ENCODE data around the gene LPP. TPM values are rescaled to one million over a fixed set of nuclear protein-coding genes. Genes with fewer than 3 reads are reported as not detected.

The LPP gene
- total and polyA plus RNA-seq, 2 of the 13 experiments (the other 11 are each of a cell fraction or from before 2014, with no cell fraction given): 19.2 to 29.9 TPM

GRCh38 chr3:188296761-188297612, 143.0 kb downstream of the LPP start (continued):
- TF ChIP-seq ZNF557 (CRISPR knock-in tag; IDR thresholded peaks at IDR 0.05): no peak
- TF ChIP-seq SMARCC2 (IDR thresholded peaks at IDR 0.05): peak; percentile 41; the same call in 1 of the 2 replicates
- TF ChIP-seq ZNF343 (CRISPR knock-in tag; IDR thresholded peaks at IDR 0.05): 0 out of 2 replicates have a peak, but pooled peaks have one; percentile 36
- TF ChIP-seq, protein P1, sequence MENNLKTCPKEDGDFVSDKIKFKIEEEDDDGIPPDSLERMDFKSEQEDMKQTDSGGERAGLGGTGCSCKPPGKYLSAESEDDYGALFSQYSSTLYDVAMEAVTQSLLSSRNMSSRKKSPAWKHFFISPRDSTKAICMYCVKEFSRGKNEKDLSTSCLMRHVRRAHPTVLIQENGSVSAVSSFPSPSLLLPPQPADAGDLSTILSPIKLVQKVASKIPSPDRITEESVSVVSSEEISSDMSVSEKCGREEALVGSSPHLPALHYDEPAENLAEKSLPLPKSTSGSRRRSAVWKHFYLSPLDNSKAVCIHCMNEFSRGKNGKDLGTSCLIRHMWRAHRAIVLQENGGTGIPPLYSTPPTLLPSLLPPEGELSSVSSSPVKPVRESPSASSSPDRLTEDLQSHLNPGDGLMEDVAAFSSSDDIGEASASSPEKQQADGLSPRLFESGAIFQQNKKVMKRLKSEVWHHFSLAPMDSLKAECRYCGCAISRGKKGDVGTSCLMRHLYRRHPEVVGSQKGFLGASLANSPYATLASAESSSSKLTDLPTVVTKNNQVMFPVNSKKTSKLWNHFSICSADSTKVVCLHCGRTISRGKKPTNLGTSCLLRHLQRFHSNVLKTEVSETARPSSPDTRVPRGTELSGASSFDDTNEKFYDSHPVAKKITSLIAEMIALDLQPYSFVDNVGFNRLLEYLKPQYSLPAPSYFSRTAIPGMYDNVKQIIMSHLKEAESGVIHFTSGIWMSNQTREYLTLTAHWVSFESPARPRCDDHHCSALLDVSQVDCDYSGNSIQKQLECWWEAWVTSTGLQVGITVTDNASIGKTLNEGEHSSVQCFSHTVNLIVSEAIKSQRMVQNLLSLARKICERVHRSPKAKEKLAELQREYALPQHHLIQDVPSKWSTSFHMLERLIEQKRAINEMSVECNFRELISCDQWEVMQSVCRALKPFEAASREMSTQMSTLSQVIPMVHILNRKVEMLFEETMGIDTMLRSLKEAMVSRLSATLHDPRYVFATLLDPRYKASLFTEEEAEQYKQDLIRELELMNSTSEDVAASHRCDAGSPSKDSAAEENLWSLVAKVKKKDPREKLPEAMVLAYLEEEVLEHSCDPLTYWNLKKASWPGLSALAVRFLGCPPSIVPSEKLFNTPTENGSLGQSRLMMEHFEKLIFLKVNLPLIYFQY (CRISPR knock-in tag; IDR thresholded peaks at IDR 0.05; ENCODE audit: borderline replicate concordance): peak; percentile 77; the same call in 1 of the 2 replicates
- 0 out of 2 replicates have a peak, but pooled peaks have one; percentile 64 for TF ChIP-seq NFATC3 (CRISPR knock-in tag; IDR thresholded peaks at IDR 0.05)
- TF ChIP-seq ZNF816 (CRISPR knock-in tag; IDR thresholded peaks at IDR 0.05; ENCODE audit: borderline replicate concordance): peak; percentile 80; the same call in 1 of the 2 replicates
- no peak for TF ChIP-seq ZNF883 (CRISPR knock-in tag; IDR thresholded peaks at IDR 0.05; ENCODE audit: not compliant biosample characterization)
- TF ChIP-seq SAFB2 (CRISPR knock-in tag; IDR thresholded peaks at IDR 0.05; ENCODE audit: borderline replicate concordance, low read depth): peak; percentile 57; the same call in 1 of the 2 replicates
- peak; percentile 46; the same call in 1 of the 2 replicates for TF ChIP-seq ELF4 (CRISPR knock-in tag; IDR thresholded peaks at IDR 0.05; ENCODE audit: borderline replicate concordance)
- TF ChIP-seq IRX3 (CRISPR knock-in tag; IDR thresholded peaks at IDR 0.05; ENCODE audit: borderline replicate concordance, low read depth): no peak
- TF ChIP-seq ZNF337 (CRISPR knock-in tag; IDR thresholded peaks at IDR 0.05; ENCODE audit: borderline replicate concordance, low read depth): 0 out of 2 replicates have a peak, but pooled peaks have one; percentile 58
- TF ChIP-seq SMYD3 (CRISPR knock-in tag; IDR thresholded peaks at IDR 0.05): 0 out of 2 replicates have a peak, but pooled peaks have one; percentile 62
- TF ChIP-seq ZNF850 (CRISPR knock-in tag; conservative IDR thresholded peaks at IDR 0.05): no peak
- peak; percentile 93; the same call in 1 of the 2 replicates for TF ChIP-seq ZNF878 (CRISPR knock-in tag; IDR thresholded peaks at IDR 0.05)
- TF ChIP-seq IKZF4 (CRISPR knock-in tag; IDR thresholded peaks at IDR 0.05; ENCODE audit: borderline replicate concordance, low read depth, not compliant biosample characterization): peak; percentile 57
- peak; percentile 65; the same call in 1 of the 2 replicates for TF ChIP-seq ZNF335 (CRISPR knock-in tag; IDR thresholded peaks at IDR 0.05)
- no peak for TF ChIP-seq RFX5 (IDR thresholded peaks at IDR 0.05; ENCODE audit: low read depth, low read length)
- peak; percentile 97 for TF ChIP-seq IKZF5 (CRISPR knock-in tag; IDR thresholded peaks at IDR 0.05)
- 0 out of 2 replicates have a peak, but pooled peaks have one; percentile 31 for TF ChIP-seq MEIS1 (CRISPR knock-in tag; IDR thresholded peaks at IDR 0.05; ENCODE audit: borderline replicate concordance)
- peak; percentile 100 for TF ChIP-seq NCOA2 (CRISPR knock-in tag; IDR thresholded peaks at IDR 0.05)
- peak; percentile 81 for TF ChIP-seq ARID2 (CRISPR knock-in tag; IDR thresholded peaks at IDR 0.05; ENCODE audit: borderline replicate concordance)
- no peak for TF ChIP-seq ZNF724P (CRISPR knock-in tag; IDR thresholded peaks at IDR 0.05; ENCODE audit: borderline replicate concordance)
- no peak for TF ChIP-seq POLR2AphosphoS5 (IDR thresholded peaks at IDR 0.05; ENCODE audit: low read depth, low read length)
- TF ChIP-seq SMAD3 (CRISPR knock-in tag; IDR thresholded peaks at IDR 0.05): peak; percentile 99
- TF ChIP-seq ZKSCAN5 (CRISPR knock-in tag; IDR thresholded peaks at IDR 0.05): peak; percentile 70; the same call in 1 of the 2 replicates
